CD4-positive, alpha-beta T cell treated with Interleukin-10 for 1 hour (primary cell): ENCODE data around the gene DNAJB12.
"Not testable (repeated sequence)": the region's sequence is repeated elsewhere in the genome, so short reads cannot be mapped to it uniquely, and the experiment has no call there.

Experiments used
- DNase-seq: peaks from one replicate; pipeline ENCODE4 v3.0.0-alpha.2; 2020

DNAJB12 gene

DNA sequence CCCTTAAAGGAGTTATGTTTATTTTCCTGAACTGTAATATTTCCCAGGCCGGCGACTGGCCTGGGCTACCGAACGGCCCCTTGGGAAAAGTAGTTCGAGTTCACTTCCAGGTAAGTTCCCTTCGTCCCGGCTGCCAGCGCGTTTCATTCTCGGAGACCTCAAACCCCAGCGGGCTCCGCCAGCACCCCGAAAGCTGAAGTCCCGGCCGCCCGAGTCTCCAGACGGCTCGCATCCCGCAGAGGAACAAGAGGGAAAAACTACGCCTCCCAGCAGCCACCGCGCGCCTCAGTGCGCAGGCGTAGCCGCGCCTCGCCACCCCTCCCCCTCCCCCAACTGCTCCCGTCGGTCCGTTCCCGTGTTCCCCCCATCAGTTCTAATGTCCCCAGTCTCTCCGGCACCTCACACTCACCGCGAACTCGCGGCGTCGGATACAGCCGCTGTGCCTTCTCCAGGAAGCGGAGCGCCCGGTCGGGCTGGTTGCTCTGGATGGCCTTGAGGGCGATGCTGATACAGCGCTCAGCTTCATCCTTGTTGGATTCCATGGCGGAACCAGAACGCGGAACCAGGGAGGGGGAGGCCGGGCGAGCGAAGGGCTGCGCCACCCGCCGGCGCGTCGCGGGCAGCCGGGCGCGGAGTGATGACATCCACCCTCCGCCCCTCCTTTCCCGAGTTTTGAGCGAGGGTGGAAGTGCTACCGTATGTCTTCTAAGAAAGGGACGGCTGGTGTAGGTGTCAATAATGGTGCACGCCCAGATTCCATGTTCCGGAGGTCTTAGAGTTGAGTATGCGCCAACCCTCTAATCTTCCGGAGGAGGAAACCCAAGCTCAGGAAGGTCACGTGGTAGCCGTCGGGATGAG lies at the start of gene DNAJB12:
TSS of gene DNAJB12 (minus strand) at position 564 of the 858 bp plus-strand sequence. CDS start at position 542, 22 bp downstream.
- peak; percentile 93 for DNase-seq

DNA sequence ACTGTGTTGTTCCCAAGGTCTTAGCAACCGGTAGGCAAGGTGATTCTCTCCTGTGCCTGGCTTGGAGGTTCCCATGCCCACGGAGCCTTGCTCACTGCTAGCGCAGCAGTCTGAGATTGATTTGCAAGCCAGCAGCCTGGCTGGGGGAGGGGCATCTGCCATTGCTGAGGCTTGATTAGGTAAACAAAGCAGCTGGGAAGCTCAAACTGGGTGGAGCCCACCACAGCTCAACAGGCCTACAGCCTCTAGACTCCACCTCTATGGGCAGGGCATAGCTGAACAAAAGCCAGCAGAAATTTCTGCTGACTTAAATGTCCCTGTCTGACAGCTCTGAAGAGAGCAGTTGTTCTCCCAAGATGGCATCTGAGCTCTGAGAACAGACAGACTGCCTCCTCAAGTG lies 40.9 kb upstream of the DNAJB12 start:
- DNase-seq: not testable (repeated sequence)

DNA sequence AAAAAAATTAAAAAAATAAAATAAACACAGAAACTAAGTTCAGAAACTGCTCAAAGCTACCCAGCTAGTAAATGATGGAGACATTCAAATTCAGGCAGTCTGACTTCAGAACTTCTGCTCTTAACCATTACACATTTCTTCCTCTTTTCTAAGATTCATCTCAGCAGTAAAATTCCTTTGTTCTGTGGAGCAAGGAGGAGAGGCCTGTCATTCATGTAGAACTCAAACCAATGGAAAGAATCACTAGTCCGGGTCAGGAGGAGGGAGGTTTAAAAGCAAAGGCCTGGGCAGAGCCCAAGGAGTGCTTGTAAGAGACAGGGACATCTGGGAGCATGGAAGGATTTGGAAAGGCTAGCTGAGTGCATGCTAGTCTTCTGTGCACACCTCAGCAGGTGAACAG lies 37.9 kb upstream of the DNAJB12 start:
- DNase-seq: no peak

DNA sequence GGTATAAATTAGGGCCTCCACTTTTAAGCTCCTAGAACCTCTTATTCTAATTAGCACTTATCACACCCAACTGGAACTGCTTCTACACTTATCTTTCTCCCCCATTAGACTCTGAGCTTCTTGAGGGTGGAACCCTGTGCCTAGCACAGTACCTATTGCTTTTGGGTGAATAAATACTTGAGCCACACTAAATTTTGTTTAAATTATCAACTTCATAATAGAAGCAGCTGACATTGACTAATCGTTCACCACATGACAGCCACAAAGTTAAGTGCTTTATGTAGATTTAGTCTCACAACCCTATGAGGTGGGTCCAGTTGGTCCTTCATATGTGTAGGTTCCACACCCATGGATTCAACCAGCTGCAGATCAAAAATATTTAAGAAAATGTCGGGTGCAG lies 36.0 kb upstream of the DNAJB12 start:
- no peak for DNase-seq

DNA sequence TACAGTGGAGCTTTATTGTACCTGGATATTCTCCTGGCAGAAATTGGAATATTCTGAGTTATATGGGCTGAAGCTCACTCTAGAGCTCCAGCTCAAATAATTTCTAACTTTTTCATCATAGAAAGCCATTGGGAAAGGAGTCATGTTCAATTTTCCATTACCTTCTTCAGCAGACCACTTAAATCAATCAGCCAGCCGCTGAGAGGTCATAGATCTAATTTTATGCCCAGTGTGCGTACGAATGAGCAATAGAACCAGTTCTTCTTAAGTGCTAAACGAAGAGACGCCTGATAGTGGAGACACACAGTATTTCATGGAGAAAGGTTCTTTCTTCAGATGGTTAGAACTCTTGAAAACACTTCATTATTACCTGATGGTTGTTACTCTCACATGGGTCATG lies 35.0 kb upstream of the DNAJB12 start:
- no peak for DNase-seq

DNA sequence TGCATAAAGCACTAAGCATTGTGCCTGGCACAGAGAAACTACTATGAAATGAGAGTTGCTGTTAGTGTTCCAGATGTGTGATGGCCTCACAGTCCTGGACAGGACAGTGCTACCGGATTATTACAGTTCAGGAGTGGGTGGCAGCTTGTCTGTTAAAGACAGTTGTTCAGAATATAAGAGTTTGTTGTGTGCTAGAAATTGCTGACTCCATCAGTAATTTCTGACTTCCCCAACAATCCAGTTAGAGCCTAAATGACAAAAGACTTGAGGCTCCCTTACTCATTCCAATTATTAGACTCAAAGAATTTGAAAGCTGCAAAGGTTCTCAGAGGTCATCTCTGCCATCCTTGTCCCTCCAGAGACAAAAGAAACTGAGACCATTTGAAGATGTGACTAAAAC lies 34.3 kb upstream of the DNAJB12 start:
- DNase-seq: no peak

DNA sequence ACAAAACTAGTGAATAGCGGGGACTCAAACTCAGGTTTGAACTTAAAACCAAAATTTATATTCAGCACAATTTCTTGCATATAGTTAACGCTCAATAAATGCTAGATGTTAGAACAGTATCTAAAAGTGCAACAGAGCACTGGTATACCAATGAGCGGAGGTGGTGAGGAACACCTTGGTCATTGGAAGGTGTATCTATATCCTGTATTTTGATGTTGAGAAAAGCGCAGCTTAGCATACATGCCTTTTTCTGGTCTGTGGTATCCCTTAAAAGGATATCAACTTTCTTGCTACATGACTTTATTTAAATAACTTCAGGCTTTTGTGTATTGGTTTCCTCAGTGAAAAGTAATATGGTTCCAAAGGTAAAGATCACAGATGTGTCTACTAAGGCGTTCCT lies 33.3 kb upstream of the DNAJB12 start:
- no peak for DNase-seq

DNA sequence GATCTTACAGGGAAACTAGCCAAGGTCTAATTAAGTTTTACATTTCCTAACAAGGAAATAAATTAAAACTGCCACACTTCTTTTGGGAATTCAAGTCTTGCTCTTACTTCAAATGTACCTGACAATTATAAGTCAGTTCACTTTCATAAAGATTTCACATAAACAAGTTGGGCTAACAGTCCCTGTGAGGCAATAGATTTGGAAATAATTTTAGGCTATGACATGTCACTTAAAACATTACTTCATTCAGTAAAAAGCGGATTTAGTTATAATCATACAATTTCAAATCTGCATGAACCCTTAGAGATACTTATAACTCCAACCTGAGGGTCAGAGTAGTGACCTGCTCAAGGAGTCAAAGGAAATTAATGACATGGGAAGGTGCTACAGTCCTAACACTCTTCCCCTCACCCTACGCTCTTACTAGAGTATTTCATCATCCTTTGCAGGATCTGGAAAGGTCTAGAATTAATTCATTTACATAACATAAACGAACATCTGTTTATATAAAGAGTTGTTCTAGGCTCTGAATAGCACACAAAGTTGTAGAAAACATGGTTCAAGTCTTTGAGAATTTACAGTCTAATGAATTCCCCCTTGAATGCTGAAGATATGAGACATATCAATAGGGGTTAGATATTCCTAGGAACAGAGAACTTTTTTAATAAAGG lies 32.3 kb upstream of the DNAJB12 start:
- DNase-seq: no peak

DNA sequence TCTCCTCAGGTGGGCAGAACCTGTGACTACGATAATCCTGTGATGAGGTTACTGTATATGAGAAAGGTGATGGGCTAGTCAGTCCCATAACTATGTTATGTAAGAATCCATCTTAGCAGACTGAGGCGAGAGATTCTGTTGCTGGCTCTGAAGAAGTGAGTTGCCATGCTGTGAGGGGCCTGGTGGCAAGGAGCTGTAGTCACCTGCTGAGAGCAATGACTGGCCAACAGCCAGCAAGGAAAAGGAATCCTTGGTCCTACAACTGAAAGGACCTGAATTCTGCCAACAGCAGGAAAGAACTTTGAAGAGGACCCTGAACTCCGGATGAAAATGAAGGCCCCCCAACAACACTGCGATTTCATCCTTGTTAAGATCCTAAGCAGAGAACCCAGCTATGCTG lies 31.0 kb upstream of the DNAJB12 start:
- DNase-seq: no peak

DNA sequence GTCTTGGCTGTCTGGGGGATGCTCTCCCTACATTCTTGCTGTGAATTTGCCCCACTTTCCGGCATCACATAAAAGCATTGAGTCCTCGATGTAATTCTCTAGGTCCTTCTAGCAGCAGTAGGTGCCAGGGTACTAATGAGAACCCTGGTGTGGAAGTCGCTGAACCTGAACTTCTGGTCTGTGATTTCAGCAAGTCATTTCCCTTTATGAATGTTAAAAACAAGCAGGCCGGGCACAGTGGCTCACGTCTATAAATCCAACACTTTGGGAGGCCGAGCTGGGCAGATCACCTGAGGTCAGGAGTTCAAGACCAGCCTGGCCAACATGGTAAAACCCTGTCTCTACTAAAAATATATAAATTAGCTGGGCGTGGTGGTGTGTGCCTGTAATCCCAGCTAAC lies 30.3 kb upstream of the DNAJB12 start:
- not testable (repeated sequence) for DNase-seq

DNA sequence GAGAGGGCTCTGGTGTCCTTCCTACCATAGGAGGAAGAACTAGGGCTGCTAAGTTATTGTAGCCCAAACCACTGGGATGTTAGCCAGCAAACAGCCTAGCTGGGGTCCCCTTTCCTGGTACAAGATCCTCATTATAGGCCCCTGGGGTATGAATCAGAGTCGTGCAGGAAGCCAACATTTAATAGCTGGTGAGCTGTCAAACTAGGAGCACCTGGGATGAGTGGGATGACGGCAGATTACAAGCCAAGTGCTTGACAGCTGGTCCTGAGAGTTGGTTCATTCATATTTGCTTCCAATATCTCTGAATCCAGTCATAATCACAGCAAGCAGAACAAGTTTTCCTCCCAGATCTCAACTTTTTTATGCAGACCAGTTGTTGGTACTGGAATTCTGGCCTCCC lies 25.1 kb upstream of the DNAJB12 start:
- DNase-seq: no peak

DNA sequence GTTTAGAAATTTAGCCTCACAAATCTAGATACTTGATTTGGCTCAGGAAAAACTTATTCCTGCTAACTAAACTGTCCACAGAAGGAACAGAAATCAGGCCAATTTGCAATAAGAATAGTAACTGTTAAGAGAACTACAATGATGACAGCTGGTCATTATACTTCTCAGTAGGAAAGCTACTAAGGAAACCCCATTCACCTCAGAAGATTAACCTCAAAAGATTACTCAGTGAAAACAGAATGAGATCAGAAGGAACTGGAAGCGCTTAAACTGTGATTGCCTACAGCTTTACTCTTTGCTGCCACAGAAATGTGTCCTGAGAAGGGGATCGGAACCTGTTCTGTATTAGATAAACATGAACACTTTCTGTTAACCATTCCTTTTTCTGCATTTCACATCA lies 24.3 kb upstream of the DNAJB12 start:
- no peak for DNase-seq

DNA sequence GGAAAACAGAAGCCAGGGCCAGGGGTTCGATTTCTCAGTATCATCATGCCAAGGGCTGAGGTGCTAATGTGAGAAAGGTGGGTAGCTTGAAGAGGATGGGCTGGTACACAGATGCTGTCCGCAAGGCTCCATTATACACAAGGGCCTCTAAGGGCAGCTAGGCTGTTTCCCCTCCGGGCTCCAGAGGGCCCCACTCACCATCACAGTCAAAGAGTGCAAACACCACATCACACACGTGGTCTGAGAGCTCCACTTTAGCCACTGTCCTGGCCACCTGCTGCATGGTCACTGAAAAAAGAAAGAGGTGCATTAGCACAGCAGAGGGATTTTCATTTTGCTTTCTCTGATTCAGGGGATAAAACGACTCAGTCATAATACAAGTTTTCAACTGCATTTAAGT lies 20.9 kb upstream of the DNAJB12 start:
- DNase-seq: no peak

DNA sequence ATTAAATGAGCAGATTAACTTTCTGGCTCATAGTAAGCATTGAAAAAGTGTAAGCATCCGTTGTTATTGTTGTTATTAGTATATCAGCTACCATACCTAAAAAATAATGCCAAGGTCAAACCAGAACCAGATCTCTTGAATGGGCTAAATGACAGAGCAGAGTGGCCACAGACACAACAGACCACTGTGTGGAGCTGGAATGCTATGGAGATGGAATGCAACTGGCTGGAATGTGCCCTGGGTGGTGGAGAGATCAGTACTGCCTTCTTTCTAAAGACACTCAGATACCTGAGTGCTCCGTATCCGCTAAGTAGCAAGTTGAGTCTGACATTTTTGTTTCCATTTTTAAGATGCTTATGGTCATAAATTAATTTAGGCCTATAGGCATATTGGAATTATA lies 20.5 kb upstream of the DNAJB12 start:
- DNase-seq: no peak

DNA sequence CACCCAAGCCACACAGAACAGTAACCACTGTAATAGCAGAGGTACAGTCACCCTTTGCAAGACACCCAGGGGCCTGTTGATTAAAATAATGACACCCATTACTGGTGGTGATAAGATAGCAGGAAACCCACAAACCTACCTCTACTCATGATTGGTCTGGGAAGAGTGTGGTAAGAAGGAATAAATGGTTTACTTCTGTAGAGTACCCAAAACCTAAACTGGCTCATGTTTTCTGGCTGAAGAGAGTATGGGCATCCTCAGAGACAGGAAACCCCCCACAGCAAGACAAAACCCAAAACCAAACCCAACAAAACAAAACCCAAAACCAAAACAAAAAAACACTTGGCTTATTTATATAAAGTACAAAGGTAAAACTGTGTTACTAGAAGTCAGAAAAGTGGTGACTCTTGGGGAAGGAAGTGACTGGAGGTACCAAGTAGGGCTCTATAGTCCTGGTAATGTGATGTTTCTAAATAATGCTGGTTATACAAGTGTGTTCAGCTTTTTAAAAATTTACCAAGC lies 15.5 kb upstream of the DNAJB12 start:
- peak; percentile 74 for DNase-seq

DNA sequence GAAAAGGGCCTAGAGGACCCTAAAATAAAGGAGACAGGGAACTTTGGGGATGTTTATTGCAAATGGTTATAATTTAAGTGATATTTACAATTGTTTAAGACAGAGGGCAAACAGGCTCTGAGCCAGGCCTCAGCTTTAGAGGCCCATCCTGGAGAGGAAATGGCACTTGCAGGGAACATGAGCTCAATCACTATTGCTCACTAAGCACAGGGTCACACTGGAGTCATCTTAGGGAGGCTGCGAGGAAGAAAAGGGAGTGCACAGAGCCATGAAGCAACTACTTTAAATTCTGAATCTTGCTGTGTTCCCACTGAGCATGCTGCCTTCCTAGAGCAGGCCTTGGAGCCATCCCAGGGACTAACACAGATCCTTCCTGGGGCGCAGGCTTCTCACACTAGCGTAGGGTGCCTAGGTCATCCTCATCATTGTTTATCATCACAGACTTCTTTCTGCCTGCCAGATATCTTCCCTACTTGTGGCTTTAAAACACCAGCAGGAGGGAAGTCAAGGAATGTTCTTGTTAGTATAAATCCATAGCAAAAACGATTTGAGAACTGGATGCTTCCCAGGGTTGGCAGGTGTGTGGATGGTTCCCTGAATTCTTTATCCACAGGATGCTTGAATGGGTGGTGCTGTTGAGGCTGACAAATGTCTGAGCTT lies 12.7 kb upstream of the DNAJB12 start:
- DNase-seq: no peak

DNA sequence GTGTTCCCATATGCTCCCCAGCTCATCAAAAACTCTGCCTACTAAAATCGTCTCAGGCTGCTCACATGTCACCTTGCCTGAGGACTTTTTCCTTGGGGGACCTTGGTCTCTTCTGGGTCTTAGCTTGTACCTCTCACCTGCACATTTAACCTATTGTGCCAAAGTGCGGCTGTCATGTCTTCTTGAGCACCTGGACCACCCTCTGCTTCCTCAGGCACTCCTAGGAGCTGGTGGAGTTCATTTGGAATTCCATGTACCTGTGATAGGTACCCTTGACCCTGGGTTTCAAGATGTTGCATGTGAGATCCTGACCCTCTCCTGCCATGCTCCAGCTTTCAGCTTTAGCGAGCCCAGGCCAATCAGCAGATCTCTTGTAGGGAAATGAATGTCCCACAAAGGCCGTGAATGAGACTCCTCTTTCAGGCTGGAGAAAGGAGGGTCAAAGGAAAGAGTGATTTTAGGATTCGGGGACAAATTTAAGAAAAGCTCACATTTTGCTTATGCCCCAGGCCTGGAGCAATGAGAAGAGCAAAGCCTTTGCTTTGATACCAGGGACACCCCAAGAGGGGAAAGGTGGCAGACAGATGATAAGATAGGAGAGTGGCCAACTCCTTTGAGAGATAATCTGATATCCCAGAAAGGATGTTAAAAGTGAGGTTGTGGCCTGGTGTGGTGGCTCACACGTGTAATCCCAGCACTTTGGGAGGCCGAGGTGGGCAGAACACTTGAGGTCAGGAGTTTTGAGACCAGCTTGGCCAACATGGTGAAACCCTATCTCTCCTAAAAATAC lies 10.6 kb upstream of the DNAJB12 start:
- no peak for DNase-seq

DNA sequence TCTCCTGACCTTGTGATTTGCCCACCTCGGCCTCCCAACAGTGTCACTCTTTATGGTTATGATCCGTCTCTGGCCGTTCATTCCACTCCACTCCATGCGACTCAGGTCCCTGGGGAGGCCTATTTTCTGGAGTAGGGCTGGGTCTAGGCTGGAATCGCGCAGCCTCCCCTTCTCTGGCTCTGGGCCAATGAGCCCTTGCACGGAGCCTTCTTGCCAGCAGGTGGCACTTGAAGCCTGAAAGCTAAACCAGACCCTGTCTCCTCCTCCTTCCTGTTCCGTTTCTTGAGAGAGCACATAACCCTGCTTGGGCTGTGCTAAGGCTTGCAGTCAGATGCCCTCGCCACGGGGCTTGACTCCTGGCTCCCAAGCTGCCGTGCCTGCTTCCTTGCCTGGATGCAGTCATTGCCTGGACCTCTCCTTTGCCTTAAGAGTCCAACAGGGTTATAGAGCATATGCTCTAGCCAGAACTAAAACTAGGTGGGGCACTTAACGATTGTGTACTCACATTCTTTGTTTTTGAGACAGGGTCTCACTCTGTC lies 9.6 kb upstream of the DNAJB12 start:
- peak; percentile 90 for DNase-seq

DNA sequence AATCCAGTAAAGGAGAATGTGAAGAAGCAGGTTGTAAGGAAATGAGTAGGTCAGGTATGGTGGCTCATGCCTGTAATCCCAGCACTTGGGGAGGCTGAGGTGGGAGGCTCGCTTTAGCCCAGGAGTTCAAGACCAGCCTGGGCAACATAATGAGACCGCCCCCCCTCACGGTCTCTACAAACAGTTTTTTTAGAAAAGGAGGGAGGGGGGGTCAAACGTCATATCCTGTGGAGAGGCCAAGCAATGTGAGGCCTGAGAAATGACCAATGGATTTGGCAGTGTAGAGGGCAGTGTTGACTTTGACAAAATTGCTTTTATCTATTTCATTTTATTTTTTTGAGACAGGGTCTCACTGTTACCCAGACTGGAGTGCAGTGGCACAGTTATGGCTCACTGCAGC lies 2.3 kb upstream of the DNAJB12 start:
- no peak for DNase-seq

DNA sequence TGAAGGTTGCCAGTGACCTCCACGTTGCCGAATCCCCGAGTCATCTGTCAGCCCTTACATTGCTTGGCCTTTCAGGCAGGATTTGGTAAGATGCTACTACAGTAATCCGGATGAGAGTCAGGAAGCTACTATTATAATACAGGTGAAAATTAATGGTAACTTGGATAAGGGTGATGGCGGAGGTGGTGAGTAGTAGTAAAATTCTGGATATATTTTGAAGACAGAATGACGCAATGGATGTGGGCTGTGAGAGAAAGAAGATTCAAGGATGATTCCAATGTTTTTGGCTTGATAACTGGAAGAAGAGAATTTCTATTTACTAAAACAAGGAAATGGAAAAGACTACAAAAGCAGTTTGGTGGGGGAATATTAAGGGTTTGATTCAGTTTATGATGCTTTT lies 1.4 kb upstream of the DNAJB12 start:
- DNase-seq: no peak

DNA sequence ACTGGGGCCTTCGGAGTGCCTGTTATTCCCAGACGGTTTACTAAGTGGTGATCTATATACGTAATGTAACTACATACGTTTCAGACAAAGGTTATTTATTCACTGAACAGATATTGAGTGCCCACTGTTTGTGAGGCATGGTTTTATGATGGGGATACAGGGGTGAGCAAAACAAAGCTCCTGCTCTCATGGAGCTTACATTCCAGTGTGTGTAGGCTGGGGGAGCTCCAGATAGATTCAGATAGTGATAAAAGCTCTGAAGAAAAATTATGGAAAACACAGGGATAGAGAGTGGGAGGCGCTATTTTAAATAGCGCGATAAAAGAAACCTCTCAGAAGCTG lies 466 bp upstream of the DNAJB12 start:
- DNase-seq: no peak

DNA sequence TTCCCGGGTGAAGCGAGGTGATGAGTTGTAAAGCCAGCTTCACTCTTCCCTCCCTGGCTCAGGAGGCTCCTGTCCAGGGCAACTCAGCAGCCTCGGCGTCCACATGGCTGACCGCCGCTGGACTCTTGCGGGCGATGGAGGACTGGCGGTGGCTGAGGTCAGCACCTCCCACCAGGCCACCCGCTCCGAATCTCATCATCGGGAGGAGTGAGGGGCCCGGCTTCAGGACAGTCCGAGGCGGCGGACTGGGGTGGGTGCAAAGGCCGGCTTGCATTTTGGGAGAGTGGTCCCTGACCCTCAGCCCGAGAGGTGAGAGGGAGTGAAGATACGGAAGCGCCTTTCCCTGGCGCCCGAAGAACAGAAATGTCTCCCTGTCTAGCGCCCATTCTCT lies 759 bp downstream of the DNAJB12 start:
- no peak for DNase-seq
